C4-2B (cell line): ENCODE results near the gene SIK3.

Source experiments
- ZFX ChIP-seq: fragments of 450-650 bp; IDR thresholded peaks from 2 replicates; pipeline ENCODE4 v1.6.1; 2017
- TF ChIP-seq, protein P1 (sequence below): fragments of 450-650 bp; conservative IDR thresholded peaks from 2 replicates; pipeline ENCODE4 v1.5.1; 2017; ENCODE audit warnings: mild to moderate bottlenecking

DNA sequence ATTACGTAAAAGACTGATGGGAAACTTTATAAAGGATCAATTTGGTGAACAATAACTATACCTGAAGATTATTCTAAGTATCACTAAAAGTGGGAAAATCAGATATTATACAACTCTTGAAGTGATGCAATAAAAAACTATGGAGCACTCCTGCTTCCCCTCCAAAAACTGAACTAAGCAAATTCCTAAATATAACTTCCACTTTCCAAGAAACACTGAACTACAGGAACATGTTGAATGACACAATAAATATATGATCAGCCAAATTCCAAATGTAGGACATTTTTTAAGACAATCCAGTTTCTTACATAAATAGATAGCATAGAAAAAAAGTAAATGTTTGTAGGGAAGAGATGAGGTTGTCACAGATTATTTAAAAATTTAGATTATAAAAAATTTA is 158.7 kb downstream of the SIK3 start:
- TF ChIP-seq, protein P1, sequence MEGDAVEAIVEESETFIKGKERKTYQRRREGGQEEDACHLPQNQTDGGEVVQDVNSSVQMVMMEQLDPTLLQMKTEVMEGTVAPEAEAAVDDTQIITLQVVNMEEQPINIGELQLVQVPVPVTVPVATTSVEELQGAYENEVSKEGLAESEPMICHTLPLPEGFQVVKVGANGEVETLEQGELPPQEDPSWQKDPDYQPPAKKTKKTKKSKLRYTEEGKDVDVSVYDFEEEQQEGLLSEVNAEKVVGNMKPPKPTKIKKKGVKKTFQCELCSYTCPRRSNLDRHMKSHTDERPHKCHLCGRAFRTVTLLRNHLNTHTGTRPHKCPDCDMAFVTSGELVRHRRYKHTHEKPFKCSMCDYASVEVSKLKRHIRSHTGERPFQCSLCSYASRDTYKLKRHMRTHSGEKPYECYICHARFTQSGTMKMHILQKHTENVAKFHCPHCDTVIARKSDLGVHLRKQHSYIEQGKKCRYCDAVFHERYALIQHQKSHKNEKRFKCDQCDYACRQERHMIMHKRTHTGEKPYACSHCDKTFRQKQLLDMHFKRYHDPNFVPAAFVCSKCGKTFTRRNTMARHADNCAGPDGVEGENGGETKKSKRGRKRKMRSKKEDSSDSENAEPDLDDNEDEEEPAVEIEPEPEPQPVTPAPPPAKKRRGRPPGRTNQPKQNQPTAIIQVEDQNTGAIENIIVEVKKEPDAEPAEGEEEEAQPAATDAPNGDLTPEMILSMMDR = no peak
- TF ChIP-seq ZFX = no peak
